ENCODE measurements around the gene MTG1.
"Not testable (repeated sequence)": the region's sequence is repeated elsewhere in the genome, so short reads cannot be mapped to it uniquely, and the experiment has no call there.

MTG1 gene

DNA sequence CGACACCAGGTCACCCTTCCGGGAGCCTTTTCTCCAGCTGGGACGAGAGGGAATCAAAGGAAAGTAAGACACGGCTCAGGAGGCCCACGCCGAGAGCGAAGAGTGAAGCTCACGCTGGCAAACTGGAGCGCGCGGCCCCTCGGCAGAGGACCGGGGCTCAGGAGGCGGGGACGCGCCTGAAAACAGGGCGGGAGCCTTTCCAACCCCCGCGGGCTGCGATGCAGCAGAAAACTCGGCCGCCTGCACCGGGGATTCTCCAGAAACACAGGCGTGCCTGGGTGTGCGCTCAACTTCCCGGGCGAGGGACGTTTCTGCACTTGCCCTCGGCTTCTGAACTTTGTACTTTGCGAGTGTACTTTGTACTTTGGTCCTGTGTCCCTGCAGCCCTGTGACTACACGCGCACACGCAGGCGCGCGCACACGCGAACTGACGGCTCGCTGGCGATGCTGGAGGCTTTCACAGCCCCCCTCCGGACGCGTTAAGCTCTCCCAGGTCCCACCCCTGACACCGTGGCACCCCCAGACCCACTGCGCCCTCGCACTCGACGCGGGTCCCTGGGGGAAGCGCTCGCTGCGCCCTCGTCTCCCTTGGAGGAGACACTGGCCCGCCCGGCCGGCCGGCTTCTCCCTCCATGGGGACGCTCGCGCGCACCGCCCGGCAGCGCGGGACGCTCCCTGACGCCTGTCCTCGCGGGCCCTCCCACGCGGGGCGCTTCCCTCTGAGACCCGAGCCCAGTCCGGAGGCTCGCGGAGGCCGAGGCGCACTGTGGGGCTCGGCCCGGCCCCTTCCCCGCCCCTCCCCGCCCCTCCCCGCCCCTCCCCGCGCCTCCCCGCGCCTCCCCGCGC lies 15.5 kb upstream of the MTG1 start:
- Mint-ChIP-seq H3K27ac (peak overlapping the region; percentile 73), H3K9me3 (peaks cover 0 to 2% of the 10 kb centered on the region in 2 donors), H3K4me3 (peak overlapping the region; percentile 79 to 86), H3K27me3 (no peaks in the 10 kb centered on the region), H3K4me1 (peaks cover 23 to 52% of the 10 kb centered on the region in 2 donors), H3K36me3 (peaks cover 7 to 14% of the 10 kb centered on the region in 2 donors)
- peak; percentile 52 to 60 for ATAC-seq (replicated peaks)
- peak; percentile 58 for DNase-seq

DNA sequence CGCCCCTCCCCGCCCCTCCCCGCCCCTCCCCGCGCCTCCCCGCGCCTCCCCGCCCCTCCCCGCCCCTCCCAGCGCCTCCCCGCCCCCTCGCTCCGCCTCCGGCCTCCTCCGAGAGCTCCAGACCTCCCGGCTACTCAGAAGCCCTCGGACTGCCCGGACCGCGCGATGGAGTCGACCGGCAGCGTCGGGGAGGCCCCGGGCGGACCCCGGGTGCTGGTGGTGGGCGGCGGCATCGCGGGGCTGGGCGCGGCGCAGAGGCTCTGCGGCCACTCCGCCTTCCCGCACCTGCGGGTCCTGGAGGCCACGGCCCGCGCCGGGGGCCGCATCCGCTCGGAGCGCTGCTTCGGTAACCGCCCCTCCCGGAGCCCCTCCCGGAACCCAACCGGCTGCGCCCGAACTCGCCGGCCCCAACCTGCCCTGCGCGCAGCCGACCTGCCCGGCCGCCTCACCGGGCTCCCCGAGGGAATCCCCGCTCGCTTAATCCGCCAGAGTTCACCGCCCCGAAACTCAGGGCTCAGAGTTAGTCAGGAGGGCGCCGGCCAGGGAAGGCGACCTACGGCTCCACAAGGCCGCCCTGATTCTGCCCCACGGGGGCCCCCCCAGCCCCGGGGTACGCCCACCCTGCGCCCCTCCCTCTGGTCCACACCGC lies 14.7 kb upstream of the MTG1 start, which contains the start of gene PAOX:
Gene PAOX (plus strand): TSS at position 111 of the 649 bp plus-strand sequence. CDS start 55 bp downstream, at position 166.
- Mint-ChIP-seq H3K27me3 (no peaks in the 10 kb centered on the region), H3K4me1 (peaks cover 23 to 48% of the 10 kb centered on the region in 2 donors), H3K4me3 (peak within 1 kb of the TSS; percentile 84 to 86), H3K27ac (peak within 1 kb of the TSS; percentile 81), H3K9me3 (no peaks in the 10 kb centered on the region), H3K36me3 (peaks cover 9 to 17% of the 10 kb centered on the region in 2 donors)
- DNase-seq (peak; percentile 73), ATAC-seq (replicated peaks) (peak; percentile 77 to 82)

DNA sequence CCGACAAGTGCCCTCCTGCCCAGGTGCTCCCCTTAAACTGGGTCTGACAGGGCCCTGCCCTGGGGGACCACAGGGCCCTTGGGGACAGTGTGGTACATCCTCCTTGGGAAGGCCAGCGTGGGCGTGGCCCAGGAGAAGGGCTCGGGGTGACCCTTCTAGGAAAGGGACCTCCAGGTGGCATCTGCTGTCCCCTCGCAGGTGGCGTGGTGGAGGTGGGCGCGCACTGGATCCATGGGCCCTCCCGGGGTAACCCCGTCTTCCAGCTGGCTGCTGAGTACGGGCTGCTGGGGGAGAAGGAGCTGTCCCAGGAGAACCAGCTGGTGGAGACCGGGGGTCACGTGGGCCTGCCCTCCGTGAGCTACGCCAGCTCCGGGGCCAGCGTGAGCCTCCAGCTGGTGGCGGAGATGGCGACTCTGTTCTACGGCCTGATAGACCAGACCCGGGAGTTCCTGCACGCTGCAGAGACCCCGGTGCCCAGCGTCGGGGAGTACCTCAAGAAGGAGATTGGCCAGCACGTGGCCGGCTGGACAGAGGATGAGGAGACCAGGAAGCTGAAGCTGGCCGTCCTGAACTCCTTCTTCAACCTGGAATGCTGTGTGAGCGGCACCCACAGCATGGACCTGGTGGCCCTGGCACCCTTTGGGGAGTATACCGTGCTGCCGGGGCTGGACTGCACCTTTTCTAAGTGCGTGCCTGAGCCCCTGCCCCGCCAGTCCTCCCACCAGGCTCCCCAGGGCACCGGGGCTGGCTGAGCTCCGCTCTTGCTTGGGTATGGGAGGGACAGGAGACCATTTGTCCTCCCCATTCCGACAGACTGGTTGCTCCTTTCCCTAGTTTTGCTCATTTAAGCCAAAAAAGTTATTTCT lies 13.9 kb upstream of the MTG1 start:
- Mint-ChIP-seq H3K27me3 (no peaks in the 10 kb centered on the region), H3K9me3 (no peaks in the 10 kb centered on the region), H3K36me3 (peaks cover 12 to 23% of the 10 kb centered on the region in 2 donors), H3K4me1 (peaks cover 24 to 46% of the 10 kb centered on the region in 2 donors), H3K27ac (peak overlapping the region; percentile 81), H3K4me3 (peak overlapping the region; percentile 84 to 85)
- ATAC-seq (replicated peaks): no peak
- DNase-seq: no peak

DNA sequence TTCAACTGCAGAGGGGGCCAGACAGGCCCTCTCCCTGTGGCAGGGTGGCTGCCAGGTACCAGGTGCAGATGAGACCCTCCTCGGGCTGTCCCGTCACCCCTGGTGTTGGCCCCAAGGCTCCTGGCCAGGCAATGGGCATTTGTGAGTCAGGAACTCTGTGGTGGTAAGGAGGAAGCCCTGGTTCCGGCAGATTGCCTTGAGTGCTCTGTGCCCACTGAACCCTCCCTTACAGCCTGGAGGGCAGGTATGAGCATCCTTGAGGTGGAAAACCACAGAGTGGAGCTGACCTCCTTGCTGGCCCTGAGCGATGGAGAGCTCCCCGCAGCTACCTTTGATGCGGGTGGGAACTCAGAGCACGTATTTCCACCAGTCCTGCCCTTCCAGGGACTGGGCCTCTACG lies 12.9 kb upstream of the MTG1 start:
- Mint-ChIP-seq H3K4me1 (peaks cover 24 to 46% of the 10 kb centered on the region in 2 donors), H3K36me3 (peaks cover 13 to 24% of the 10 kb centered on the region in 2 donors), H3K4me3 (peak overlapping the region; percentile 50 to 85), H3K27me3 (no peaks in the 10 kb centered on the region), H3K27ac (no peak overlapping the region), H3K9me3 (no peaks in the 10 kb centered on the region)
- ATAC-seq (replicated peaks): no peak
- DNase-seq: no peak

DNA sequence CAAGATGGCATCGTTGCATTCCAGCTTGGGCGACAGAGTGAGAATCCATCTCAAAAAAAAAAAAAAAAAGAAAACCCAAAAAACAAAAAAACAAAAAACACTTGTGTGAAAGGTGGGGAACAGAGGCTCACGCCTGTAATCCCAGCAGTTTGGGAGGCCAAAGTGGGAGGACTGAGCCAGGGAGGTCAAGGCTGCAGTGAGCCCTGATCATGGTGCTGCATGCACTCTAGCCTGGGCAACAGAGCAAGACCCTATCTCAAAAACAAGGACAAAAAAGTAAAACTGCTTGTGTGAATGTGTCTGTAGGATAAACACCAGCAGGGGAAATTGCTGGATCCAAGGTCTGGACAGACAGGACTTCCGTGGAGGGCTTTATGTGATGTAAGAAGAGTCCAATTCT lies 10.4 kb upstream of the MTG1 start:
- Mint-ChIP-seq H3K4me1 (peaks cover 30 to 44% of the 10 kb centered on the region in 2 donors), H3K36me3 (peaks cover 15 to 39% of the 10 kb centered on the region in 2 donors), H3K27ac (no peak overlapping the region), H3K9me3 (no peaks in the 10 kb centered on the region), H3K4me3 (no peak overlapping the region), H3K27me3 (no peaks in the 10 kb centered on the region)
- DNase-seq (no peak), ATAC-seq (replicated peaks) (no peak)

DNA sequence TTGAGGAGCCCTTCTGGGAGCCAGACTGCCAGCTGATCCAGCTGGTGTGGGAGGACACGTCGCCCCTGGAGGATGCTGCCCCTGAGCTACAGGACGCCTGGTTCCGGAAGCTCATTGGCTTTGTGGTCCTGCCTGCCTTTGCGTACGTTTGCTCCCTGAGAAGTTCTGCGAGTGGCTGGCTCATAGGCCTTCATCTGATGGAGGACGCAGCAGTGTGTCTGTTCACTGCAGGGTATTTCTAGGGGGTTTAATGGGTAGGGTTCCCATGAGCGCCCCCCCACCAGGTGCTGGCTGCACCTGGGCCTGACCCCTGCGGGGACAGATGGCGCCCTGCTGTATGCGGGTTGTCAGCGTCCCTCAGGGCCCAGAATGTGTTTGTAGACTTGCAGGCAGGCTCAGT lies 9.9 kb upstream of the MTG1 start:
- Mint-ChIP-seq H3K27ac (no peak overlapping the region), H3K4me3 (no peak overlapping the region), H3K4me1 (peaks cover 33 to 49% of the 10 kb centered on the region in 2 donors), H3K9me3 (no peaks in the 10 kb centered on the region), H3K36me3 (peaks cover 15 to 39% of the 10 kb centered on the region in 2 donors), H3K27me3 (no peaks in the 10 kb centered on the region)
- DNase-seq: no peak
- no peak for ATAC-seq (replicated peaks)

DNA sequence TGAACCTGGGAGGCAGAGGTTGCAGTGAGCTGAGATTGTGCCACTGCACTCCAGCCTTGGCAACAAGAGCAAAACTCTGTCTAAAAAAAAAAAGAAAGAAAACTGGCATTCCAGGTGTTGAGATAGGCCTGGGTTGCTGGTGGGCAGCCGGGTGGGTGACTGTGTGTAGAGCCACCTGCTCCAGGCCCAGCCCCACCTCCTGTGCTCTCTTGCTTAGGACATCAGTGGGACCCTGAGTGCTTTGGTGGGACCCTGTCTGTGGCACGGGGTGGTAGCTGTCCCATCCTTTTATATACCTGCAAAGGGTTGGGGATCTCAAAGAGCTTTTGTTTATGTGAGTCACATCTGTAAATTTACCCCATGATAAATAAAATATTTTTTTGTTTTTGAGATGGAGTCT lies 8.7 kb upstream of the MTG1 start:
- Mint-ChIP-seq H3K4me3 (no peak overlapping the region), H3K36me3 (peaks cover 13 to 35% of the 10 kb centered on the region in 2 donors), H3K27ac (no peak overlapping the region)

DNA sequence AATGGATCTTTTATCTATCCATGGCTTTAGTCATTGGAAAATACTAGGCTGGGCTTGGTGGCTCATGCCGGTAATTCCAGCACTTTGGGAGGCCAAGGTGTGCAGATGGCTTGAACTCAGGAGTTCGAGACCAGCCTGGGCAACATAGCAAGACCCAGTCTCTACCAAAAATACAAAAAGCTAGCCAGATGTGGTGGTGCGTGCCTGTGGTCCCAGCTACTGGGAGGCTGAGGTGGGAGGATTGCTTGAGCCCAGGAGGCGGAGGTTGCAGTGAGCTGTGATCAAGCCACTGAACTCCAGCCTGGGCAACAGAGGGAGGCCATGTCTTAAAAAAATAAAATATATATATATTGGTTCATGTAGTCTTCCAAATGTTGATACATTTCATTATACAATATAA lies 7.0 kb upstream of the MTG1 start:
- H3K4me3 Mint-ChIP-seq; ATAC-seq (replicated peaks); H3K27me3 Mint-ChIP-seq; H3K9me3 Mint-ChIP-seq; DNase-seq; H3K27ac Mint-ChIP-seq: not testable (repeated sequence)
- H3K4me1 Mint-ChIP-seq: peaks cover 38 to 51% of the 10 kb centered on the region in 2 donors
- H3K36me3 Mint-ChIP-seq: peaks cover 22 to 39% of the 10 kb centered on the region in 2 donors

More for the DNA sequence above, 8.7 kb upstream of the MTG1 start:
- Mint-ChIP-seq H3K4me1 (peaks cover 34 to 51% of the 10 kb centered on the region in 2 donors), H3K27me3 (no peaks in the 10 kb centered on the region), H3K9me3 (no peaks in the 10 kb centered on the region)
- DNase-seq (no peak), ATAC-seq (replicated peaks) (no peak)

DNA sequence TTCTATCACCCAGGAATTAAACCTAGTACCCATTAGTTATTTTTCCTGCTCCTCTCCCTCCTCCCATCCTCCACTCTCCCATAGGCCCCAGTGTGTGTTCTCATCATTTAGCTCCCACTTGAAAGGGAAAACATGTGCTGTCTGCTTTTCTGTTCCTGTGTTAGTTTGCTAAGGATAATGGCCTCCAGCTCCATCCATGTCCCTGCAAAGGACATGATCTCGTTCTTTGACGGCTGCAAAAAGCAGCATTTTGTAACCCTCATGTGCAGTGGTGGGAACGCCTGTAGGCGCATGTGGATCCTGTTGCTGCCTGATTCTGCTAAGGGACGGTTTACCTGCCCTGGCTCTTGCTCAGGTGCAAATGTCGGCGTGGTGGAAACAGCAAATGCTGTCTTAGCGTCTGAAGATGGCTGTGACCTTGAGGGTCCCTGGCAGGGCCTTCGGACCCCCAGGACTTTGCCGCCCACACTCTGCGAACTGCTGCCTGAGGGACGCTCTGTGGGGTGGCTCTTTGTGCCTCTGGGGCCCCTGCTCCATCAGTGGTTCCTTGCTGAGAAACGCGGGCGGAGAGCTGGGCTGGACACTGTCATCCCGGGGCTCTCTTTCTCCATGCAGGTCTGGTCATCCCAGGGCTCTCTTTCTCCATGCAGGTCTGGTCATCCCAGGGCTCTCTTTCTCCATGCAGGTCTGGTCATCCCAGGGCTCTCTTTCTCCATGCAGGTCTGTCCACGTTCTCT lies 5.6 kb upstream of the MTG1 start:
- H3K36me3 Mint-ChIP-seq: peaks cover 22 to 38% of the 10 kb centered on the region in 2 donors
- ATAC-seq (replicated peaks) (no peak), DNase-seq (no peak)
- peak overlapping the region; percentile 93 for H3K27ac Mint-ChIP-seq
- peaks cover 37 to 64% of the 10 kb centered on the region in 2 donors for H3K4me1 Mint-ChIP-seq
- H3K27me3 Mint-ChIP-seq: no peaks in the 10 kb centered on the region
- H3K9me3 Mint-ChIP-seq: no peaks in the 10 kb centered on the region
- peak overlapping the region; percentile 86 for H3K4me3 Mint-ChIP-seq

DNA sequence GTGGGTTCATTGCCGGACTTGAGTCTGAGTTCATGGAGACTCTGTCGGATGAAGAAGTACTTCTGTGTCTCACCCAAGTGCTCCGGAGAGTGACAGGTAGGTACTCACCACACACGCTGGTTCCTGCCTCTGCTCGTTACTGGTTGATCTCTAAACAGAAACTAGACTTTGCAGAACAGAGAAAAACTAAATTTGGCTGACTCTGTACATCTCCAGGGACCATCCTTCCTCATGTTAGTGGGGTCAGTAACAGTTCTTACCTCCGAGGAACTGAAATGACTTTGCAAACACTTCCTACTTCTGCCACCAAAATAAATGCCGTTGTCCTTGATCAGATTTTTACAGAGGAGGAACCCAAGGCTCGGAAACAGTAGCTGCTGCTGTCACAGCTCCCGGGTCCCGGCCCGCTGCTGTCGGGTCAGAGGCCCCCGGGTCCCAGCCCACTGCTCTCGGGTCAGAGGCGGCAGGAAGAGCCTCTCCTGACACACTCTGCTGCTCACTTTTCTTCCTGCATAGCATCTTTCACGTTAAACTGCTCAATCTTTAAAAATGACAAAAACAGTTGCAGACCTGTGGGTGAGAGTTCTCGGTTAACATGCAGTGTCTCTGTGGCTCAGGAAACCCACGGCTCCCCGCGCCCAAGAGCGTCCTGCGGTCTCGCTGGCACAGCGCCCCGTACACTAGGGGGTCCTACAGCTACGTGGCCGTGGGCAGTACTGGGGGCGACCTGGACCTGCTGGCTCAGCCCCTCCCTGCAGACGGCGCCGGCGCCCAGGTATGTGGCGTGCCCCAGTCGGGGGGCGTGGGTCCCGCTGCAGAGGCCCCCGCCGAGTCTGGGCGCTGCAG lies 4.8 kb upstream of the MTG1 start:
- peak; percentile 88 to 89 for ATAC-seq (replicated peaks)
- peak; percentile 82 for DNase-seq
- Mint-ChIP-seq H3K36me3 (peaks cover 19 to 35% of the 10 kb centered on the region in 2 donors), H3K9me3 (no peaks in the 10 kb centered on the region), H3K4me1 (peaks cover 36 to 67% of the 10 kb centered on the region in 2 donors), H3K4me3 (peak overlapping the region; percentile 86), H3K27ac (peak overlapping the region; percentile 93), H3K27me3 (no peaks in the 10 kb centered on the region)

DNA sequence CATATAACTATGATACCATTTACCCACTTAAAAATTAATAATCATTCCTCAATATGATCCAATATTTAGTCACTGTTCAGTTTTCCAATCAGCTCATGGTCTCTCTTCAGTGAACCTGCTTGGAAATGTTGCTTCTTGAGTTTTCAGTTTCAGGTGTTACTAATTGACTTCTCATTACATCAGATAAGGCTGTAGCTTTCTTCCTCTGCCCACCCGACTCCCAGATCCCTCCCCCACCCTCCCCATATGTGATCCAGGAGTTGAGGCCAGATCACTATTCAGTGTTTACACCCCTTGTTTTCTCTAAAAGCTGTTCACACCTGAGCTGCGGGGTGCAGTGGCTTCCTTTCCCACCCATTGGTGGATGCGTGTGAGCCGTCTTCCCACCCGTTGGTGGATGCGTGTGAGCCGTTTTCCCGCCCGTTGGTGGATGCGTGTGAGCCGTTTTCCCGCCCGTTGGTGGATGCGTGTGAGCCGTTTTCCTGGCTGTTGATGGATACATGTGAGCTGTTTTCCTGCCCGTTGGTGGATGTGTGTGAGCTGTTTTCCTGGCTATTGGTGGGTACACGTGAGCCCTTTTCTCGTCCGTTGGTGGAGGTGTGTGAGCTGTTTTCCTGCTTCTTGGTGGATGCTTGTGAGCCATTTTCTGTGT lies 3.2 kb upstream of the MTG1 start:
- H3K9me3 Mint-ChIP-seq: no peaks in the 10 kb centered on the region
- peak overlapping the region; percentile 91 for H3K27ac Mint-ChIP-seq
- H3K36me3 Mint-ChIP-seq: peaks cover 16 to 31% of the 10 kb centered on the region in 2 donors
- peak overlapping the region; percentile 86 for H3K4me3 Mint-ChIP-seq
- ATAC-seq (replicated peaks) (no peak), DNase-seq (no peak)
- H3K27me3 Mint-ChIP-seq: no peaks in the 10 kb centered on the region
- H3K4me1 Mint-ChIP-seq: peaks cover 36 to 75% of the 10 kb centered on the region in 2 donors

DNA sequence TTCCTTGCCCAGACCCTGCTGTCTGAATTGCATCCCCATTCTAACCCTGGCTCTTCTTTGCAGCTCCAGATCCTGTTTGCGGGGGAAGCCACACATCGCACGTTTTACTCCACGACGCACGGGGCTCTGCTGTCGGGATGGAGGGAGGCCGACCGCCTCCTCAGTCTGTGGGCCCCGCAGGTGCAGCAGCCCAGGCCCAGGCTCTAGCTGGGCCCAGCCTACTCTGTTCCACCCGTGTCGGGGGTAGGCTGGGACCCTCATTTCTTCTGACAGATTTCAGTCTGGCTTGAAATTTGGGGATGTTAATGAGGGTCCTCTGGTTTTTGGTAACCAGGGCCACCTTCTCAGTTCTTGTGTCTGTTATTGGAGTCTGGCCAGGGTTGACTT lies 2.7 kb upstream of the MTG1 start:
- H3K4me1 Mint-ChIP-seq: peaks cover 36 to 76% of the 10 kb centered on the region in 2 donors
- DNase-seq (no peak), ATAC-seq (replicated peaks) (no peak)
- H3K36me3 Mint-ChIP-seq: peaks cover 13 to 29% of the 10 kb centered on the region in 2 donors
- no peaks in the 10 kb centered on the region for H3K27me3 Mint-ChIP-seq
- H3K9me3 Mint-ChIP-seq: no peaks in the 10 kb centered on the region
- H3K4me3 Mint-ChIP-seq: peak overlapping the region; percentile 57 to 76
- H3K27ac Mint-ChIP-seq: peak overlapping the region; percentile 83
